WTC11 (cell line): ENCODE results near the gene CDIPT. TPM values are rescaled to one million over a fixed set of nuclear protein-coding genes. Genes with fewer than 3 reads are reported as not detected.

Experiments
- ATAC-seq: fragments of 200-7000 bp; cut with Tn5 transposase; 2 replicates; pipeline ENCODE4 v1.10.0; 2021; ENCODE audit warnings: mild to moderate bottlenecking, moderate library complexity
- CTCF ChIA-PET: fragments of 300-600 bp; sonication (Branson Sonifier 250); formaldehyde crosslinking; loops from one replicate; lab custom pipeline; 2021; ENCODE audit warnings: antibody characterized with exemption; lab: Charles Lee
- POLR2A ChIA-PET: fragments of 350-600 bp; sonication (Branson Sonifier 250); formaldehyde crosslinking; loops from one replicate; lab custom pipeline; 2021; ENCODE audit warnings: antibody characterized with exemption; lab: Charles Lee
- DNase-seq: peaks from one replicate; pipeline ENCODE4 v3.0.0; 2021; ENCODE audit warnings: low spot score
- H3K27ac Mint-ChIP-seq: 2 replicates; pipeline ENCODE4 v1.8.0; 2021; ENCODE audit warnings: mixed read lengths
- H3K27me3 Mint-ChIP-seq: 2 replicates; pipeline ENCODE4 v1.8.0; 2021; ENCODE audit warnings: low read depth, mild to moderate bottlenecking, moderate library complexity, mixed read lengths
- H3K36me3 Mint-ChIP-seq: 2 replicates; pipeline ENCODE4 v1.8.0; 2021; ENCODE audit warnings: mixed read lengths
- H3K4me1 Mint-ChIP-seq: 2 replicates; pipeline ENCODE4 v1.8.0; 2022; ENCODE audit warnings: mixed read lengths
- H3K4me3 Mint-ChIP-seq: 2 replicates; pipeline ENCODE4 v1.8.0; 2021; ENCODE audit warnings: mild to moderate bottlenecking, moderate library complexity, mixed read lengths
- H3K9me3 Mint-ChIP-seq: 2 replicates; pipeline ENCODE4 v1.8.0; 2021; ENCODE audit warnings: mixed read lengths
- ATF1 ChIP-seq: sonication (generic); formaldehyde crosslinking; IDR thresholded peaks from 2 replicates; pipeline ENCODE4 v1.8.1; 2023; ENCODE audit warnings: mild to moderate bottlenecking, moderate library complexity, missing genetic modification reagents
- CREM ChIP-seq: sonication (generic); formaldehyde crosslinking; IDR thresholded peaks from 2 replicates; pipeline ENCODE4 v1.8.1; 2022; ENCODE audit warnings: mild to moderate bottlenecking, missing genetic modification reagents, moderate library complexity
- ERG ChIP-seq: fragments of 250-450 bp; sonication (Bioruptor Pico); IDR thresholded peaks from 2 replicates; pipeline ENCODE4 v1.8.0; 2021; ENCODE audit warnings: mild to moderate bottlenecking
- FOXJ3 ChIP-seq: sonication (generic); formaldehyde crosslinking; IDR thresholded peaks from 2 replicates; pipeline ENCODE4 v1.9.0; 2021; ENCODE audit warnings: missing genetic modification reagents, mild to moderate bottlenecking, borderline replicate concordance
- GABPB1 ChIP-seq: sonication (generic); formaldehyde crosslinking; IDR thresholded peaks from 2 replicates; pipeline ENCODE4 v1.8.1; 2023; ENCODE audit warnings: mild to moderate bottlenecking, missing genetic modification reagents
- GRHL2 ChIP-seq: fragments of 250-450 bp; sonication (Bioruptor Pico); IDR thresholded peaks from 2 replicates; pipeline ENCODE4 v1.8.0; 2022; ENCODE audit warnings: mild to moderate bottlenecking, moderate library complexity; ENCODE audit not compliant: insufficient replicate concordance, severe bottlenecking
- MLX ChIP-seq: sonication (generic); formaldehyde crosslinking; IDR thresholded peaks from 2 replicates; pipeline ENCODE4 v1.8.1; 2023; ENCODE audit warnings: mild to moderate bottlenecking, missing genetic modification reagents, moderate library complexity
- NR1H2 ChIP-seq: sonication (generic); formaldehyde crosslinking; IDR thresholded peaks from 2 replicates; pipeline ENCODE4 v1.9.0; 2021; ENCODE audit warnings: mild to moderate bottlenecking, moderate library complexity, missing genetic modification reagents
- NR3C1 ChIP-seq: sonication (generic); formaldehyde crosslinking; conservative IDR thresholded peaks from 2 replicates; pipeline ENCODE4 v1.8.1; 2023; ENCODE audit warnings: low read depth, mild to moderate bottlenecking, missing genetic modification reagents
- PREB ChIP-seq: sonication (generic); formaldehyde crosslinking; IDR thresholded peaks from 2 replicates; pipeline ENCODE4 v1.8.1; 2022; ENCODE audit warnings: mild to moderate bottlenecking, missing genetic modification reagents, moderate library complexity, borderline replicate concordance
- SP1 ChIP-seq: sonication (generic); formaldehyde crosslinking; conservative IDR thresholded peaks from 2 replicates; pipeline ENCODE4 v1.8.1; 2022; ENCODE audit warnings: missing genetic modification reagents
- USF1 ChIP-seq: sonication (generic); formaldehyde crosslinking; IDR thresholded peaks from 2 replicates; pipeline ENCODE4 v1.8.0; 2022; ENCODE audit warnings: mild to moderate bottlenecking, missing genetic modification reagents
- ZNF281 ChIP-seq: sonication (generic); formaldehyde crosslinking; IDR thresholded peaks from 2 replicates; pipeline ENCODE4 v1.8.0; 2023; ENCODE audit warnings: mild to moderate bottlenecking, missing genetic modification reagents
- ZNF532 ChIP-seq: fragments of 250-450 bp; sonication (Bioruptor Pico); IDR thresholded peaks from 2 replicates; pipeline ENCODE4 v1.9.0; 2021; ENCODE audit warnings: mild to moderate bottlenecking, borderline replicate concordance
- ZNF671 ChIP-seq: fragments of 250-450 bp; sonication (Bioruptor Pico); IDR thresholded peaks from 2 replicates; pipeline ENCODE4 v1.8.0; 2021; ENCODE audit warnings: mild to moderate bottlenecking
- total RNA-seq: library from RNA; stranded (reverse); gene quantifications from 3 replicates; pipeline ENCODE4 v1.2.3, GENCODE V29; 2021

Gene CDIPT
- total RNA-seq, 1 experiment from 2014 or later, result 71.7 TPM

GRCh38 chr16:29875206-29875605, 12.2 kb upstream of the CDIPT start:
- Mint-ChIP-seq H3K36me3 (peaks cover 6% of the 10 kb centered on the region; the same call in 1 of the 2 replicates), H3K27ac (no peak overlapping the region), H3K4me3 (no peak overlapping the region), H3K9me3 (no peaks in the 10 kb centered on the region), H3K27me3 (peaks cover 3% of the 10 kb centered on the region; the same call in 1 of the 2 replicates), H3K4me1 (peaks cover 10% of the 10 kb centered on the region)
- TF ChIP-seq ZNF671 (CRISPR knock-in tag), result no peak
- no peak for TF ChIP-seq MLX (CRISPR knock-in tag)
- TF ChIP-seq PREB (CRISPR knock-in tag), result no peak
- TF ChIP-seq ERG, result no peak
- no peak for TF ChIP-seq ZNF532 (CRISPR knock-in tag)
- TF ChIP-seq SP1 (CRISPR knock-in tag), result no peak
- TF ChIP-seq FOXJ3 (CRISPR knock-in tag), result no peak
- TF ChIP-seq GRHL2 (CRISPR knock-in tag), result no peak
- TF ChIP-seq USF1 (CRISPR knock-in tag), result no peak
- no peak for TF ChIP-seq ATF1 (CRISPR knock-in tag)
- TF ChIP-seq ZNF281 (CRISPR knock-in tag), result no peak
- no peak for TF ChIP-seq GABPB1
- TF ChIP-seq NR3C1, result no peak
- TF ChIP-seq CREM (CRISPR knock-in tag), result no peak
- TF ChIP-seq NR1H2, result no peak
- CTCF ChIA-PET, result interaction anchor here (2.1 kb wide), 1 partner anchor 59 kb away, joined by 6 read pairs; the partner anchor contains the start of gene PAGR1
- DNase-seq (no peak), ATAC-seq (no peak)
- POLR2A ChIA-PET, result interaction anchor here (0.5 kb wide), 1 partner anchor 1155 kb away, joined by 7 read pairs; no protein-coding TSS in a partner anchor
